DOHH2 (cell line): Measurements from ENCODE around the gene ADAMTS2.
"Not testable (repeated sequence)": the region's sequence is repeated elsewhere in the genome, so short reads cannot be mapped to it uniquely, and the experiment has no call there.

Experiments used
- H3F3A ChIP-seq: fragments of 200-600 bp; sonication (generic), shearing (Covaris generic); 2 replicates; pipeline ENCODE4 v1.6.0; 2016; ENCODE audit warnings: antibody characterized with exemption, mild to moderate bottlenecking; ENCODE audit not compliant: control insufficient read depth, insufficient read depth
- H3K27ac ChIP-seq: fragments of 200-600 bp; sonication (generic); 2 replicates; pipeline ENCODE4 v1.5.1; 2014; ENCODE audit warnings: low read depth, mild to moderate bottlenecking, low read length, moderate library complexity
- H3K27me3 ChIP-seq: fragments of 200-600 bp; sonication (generic); 2 replicates; pipeline ENCODE4 v1.6.1; 2014; ENCODE audit warnings: mild to moderate bottlenecking, low read length, mixed read lengths; ENCODE audit not compliant: control insufficient read depth
- H3K36me3 ChIP-seq: fragments of 200-600 bp; sonication (generic); 2 replicates; pipeline ENCODE4 v1.6.1; 2014; ENCODE audit warnings: mild to moderate bottlenecking, low read length, moderate library complexity, mixed read lengths; ENCODE audit not compliant: control insufficient read depth
- H3K4me1 ChIP-seq: fragments of 200-600 bp; sonication (generic); 2 replicates; pipeline ENCODE4 v1.6.1; 2014; ENCODE audit warnings: mild to moderate bottlenecking, low read length, mixed read lengths; ENCODE audit not compliant: control insufficient read depth
- H3K4me2 ChIP-seq: fragments of 200-600 bp; sonication (generic); 2 replicates; pipeline ENCODE4 v1.6.0; 2014; ENCODE audit warnings: mild to moderate bottlenecking, low read length, moderate library complexity
- H3K4me3 ChIP-seq: fragments of 200-600 bp; sonication (generic); 2 replicates; pipeline ENCODE4 v1.5.1; 2014; ENCODE audit warnings: mild to moderate bottlenecking, low read length, mixed read lengths
- H3K79me2 ChIP-seq: fragments of 200-600 bp; sonication (generic); 2 replicates; pipeline ENCODE4 v1.6.1; 2014; ENCODE audit warnings: mild to moderate bottlenecking, low read length, mixed read lengths; ENCODE audit not compliant: control insufficient read depth
- H3K9me2 ChIP-seq: fragments of 200-600 bp; sonication (generic); replicated peaks from 2 replicates; pipeline ENCODE4 v1.6.1; 2014; ENCODE audit warnings: mild to moderate bottlenecking, low read length, mixed read lengths; ENCODE audit not compliant: control insufficient read depth
- H3K9me3 ChIP-seq: fragments of 200-600 bp; sonication (generic); 2 replicates; pipeline ENCODE4 v1.6.1; 2014; ENCODE audit warnings: antibody characterized with exemption, low read length, mixed read lengths; ENCODE audit not compliant: control insufficient read depth, insufficient read depth
- H4K20me1 ChIP-seq: fragments of 200-600 bp; sonication (generic); 2 replicates; pipeline ENCODE4 v1.6.0; 2014; ENCODE audit warnings: low read depth, mild to moderate bottlenecking, antibody characterized with exemption, low read length, moderate library complexity; ENCODE audit not compliant: control insufficient read depth, insufficient read depth
- EZH2phosphoT487 ChIP-seq: fragments of 200-600 bp; sonication (generic); IDR thresholded peaks from 2 replicates; pipeline ENCODE4 v1.6.1; 2017; ENCODE audit warnings: borderline replicate concordance, mild to moderate bottlenecking, antibody characterized with exemption, low read length, moderate library complexity, mixed read lengths
- TF ChIP-seq, protein P1 (sequence below): fragments of 200-600 bp; sonication (generic); IDR thresholded peaks from one replicate; pipeline ENCODE4 v1.5.1; 2014; ENCODE audit warnings: antibody characterized with exemption, mild to moderate bottlenecking, low read depth, low read length; ENCODE audit not compliant: poor library complexity, severe bottlenecking

ADAMTS2 gene

DNA sequence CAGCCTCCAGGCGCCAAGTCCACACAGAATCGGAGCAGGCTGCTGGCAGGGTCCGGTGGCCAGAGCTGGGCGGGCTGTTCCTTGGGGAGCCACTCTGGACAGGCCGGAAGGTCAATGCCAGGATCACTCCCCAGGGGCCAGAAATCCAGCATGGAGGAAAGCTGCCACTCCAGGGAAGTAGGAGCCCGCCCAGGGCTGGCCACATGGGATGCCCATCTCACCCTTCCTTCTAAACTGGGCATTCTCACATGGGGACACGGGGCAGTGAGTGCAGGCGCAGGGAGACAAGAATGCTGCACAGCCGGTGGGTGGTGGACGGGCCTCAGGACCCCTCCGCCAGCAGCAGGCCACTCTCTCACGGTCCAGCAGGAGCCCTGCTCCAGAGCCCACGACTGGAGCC, 58.2 kb downstream of the ADAMTS2 start:
- TF ChIP-seq EZH2phosphoT487: no peak
- TF ChIP-seq, protein P1, sequence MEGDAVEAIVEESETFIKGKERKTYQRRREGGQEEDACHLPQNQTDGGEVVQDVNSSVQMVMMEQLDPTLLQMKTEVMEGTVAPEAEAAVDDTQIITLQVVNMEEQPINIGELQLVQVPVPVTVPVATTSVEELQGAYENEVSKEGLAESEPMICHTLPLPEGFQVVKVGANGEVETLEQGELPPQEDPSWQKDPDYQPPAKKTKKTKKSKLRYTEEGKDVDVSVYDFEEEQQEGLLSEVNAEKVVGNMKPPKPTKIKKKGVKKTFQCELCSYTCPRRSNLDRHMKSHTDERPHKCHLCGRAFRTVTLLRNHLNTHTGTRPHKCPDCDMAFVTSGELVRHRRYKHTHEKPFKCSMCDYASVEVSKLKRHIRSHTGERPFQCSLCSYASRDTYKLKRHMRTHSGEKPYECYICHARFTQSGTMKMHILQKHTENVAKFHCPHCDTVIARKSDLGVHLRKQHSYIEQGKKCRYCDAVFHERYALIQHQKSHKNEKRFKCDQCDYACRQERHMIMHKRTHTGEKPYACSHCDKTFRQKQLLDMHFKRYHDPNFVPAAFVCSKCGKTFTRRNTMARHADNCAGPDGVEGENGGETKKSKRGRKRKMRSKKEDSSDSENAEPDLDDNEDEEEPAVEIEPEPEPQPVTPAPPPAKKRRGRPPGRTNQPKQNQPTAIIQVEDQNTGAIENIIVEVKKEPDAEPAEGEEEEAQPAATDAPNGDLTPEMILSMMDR: no peak
- H3K4me2 ChIP-seq: no peak overlapping the region
- H3K27me3 ChIP-seq: no peaks in the 10 kb centered on the region
- H3K9me2 ChIP-seq: no peaks in the 10 kb centered on the region
- no peaks in the 10 kb centered on the region for H3F3A ChIP-seq
- no peaks in the 10 kb centered on the region for H3K36me3 ChIP-seq
- no peaks in the 10 kb centered on the region for H4K20me1 ChIP-seq
- no peaks in the 10 kb centered on the region for H3K9me3 ChIP-seq
- H3K27ac ChIP-seq: no peak overlapping the region
- H3K4me1 ChIP-seq: no peaks in the 10 kb centered on the region
- no peaks in the 10 kb centered on the region for H3K79me2 ChIP-seq
- H3K4me3 ChIP-seq: no peak overlapping the region

- H3K27me3 ChIP-seq, H3K4me1 ChIP-seq, H4K20me1 ChIP-seq: not testable (repeated sequence)
Observed at GRCh38 chr5:179285776-179286162, 59.5 kb downstream of the ADAMTS2 start.

GRCh38 chr5:179284751-179285631, 60.3 kb downstream of the ADAMTS2 start:
- no peaks in the 10 kb centered on the region for H3K36me3 ChIP-seq
- H3K79me2 ChIP-seq: no peaks in the 10 kb centered on the region
- no peak for TF ChIP-seq EZH2phosphoT487
- TF ChIP-seq, protein P1: no peak
- no peak overlapping the region for H3K4me2 ChIP-seq
- no peaks in the 10 kb centered on the region for H3F3A ChIP-seq
- H3K4me1 ChIP-seq: no peaks in the 10 kb centered on the region
- no peak overlapping the region for H3K4me3 ChIP-seq
- no peaks in the 10 kb centered on the region for H3K9me3 ChIP-seq
- no peaks in the 10 kb centered on the region for H3K9me2 ChIP-seq
- no peaks in the 10 kb centered on the region for H3K27me3 ChIP-seq
- H4K20me1 ChIP-seq: no peaks in the 10 kb centered on the region
- H3K27ac ChIP-seq: no peak overlapping the region

More at GRCh38 chr5:179285776-179286162, 59.5 kb downstream of the ADAMTS2 start:
- not testable (repeated sequence) for H3K4me2 ChIP-seq, H3K9me3 ChIP-seq, H3K27ac ChIP-seq, H3K4me3 ChIP-seq, H3K36me3 ChIP-seq, H3F3A ChIP-seq, H3K9me2 ChIP-seq, H3K79me2 ChIP-seq

DNA sequence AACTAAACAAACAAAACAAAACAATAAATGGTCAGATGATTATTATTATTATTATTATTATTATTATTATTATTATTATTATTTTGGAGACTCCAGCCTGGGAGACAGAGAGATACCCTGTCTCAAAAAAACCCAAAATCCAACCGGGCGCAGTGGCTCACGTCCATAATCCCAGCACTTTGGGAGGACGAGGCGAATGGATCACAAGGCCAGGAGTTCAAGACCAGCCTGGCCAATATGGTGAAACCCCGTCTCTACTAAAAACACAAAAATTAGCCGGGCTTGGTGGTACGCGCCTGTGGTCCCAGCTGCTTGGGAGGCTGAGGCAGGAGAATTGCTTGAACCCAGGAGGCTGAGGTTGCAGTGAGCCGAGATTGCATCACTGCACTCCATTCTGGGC, 61.4 kb downstream of the ADAMTS2 start:
- not testable (repeated sequence) for H3K4me2 ChIP-seq, H3K27me3 ChIP-seq, H3K4me1 ChIP-seq, H3K36me3 ChIP-seq, H3F3A ChIP-seq, H4K20me1 ChIP-seq, H3K4me3 ChIP-seq, H3K9me2 ChIP-seq, H3K27ac ChIP-seq, H3K79me2 ChIP-seq, H3K9me3 ChIP-seq
